SK-N-MC (cell line): ENCODE results near the gene OR2K2.

ENCODE experiments used
- EZH2 ChIP-seq: fragments of 200-600 bp; sonication (generic); IDR thresholded peaks from one replicate; pipeline ENCODE4 v1.6.1; 2017; ENCODE audit warnings: antibody characterized with exemption
- FOXP2 ChIP-seq: optimal IDR thresholded peaks from 2 replicates; pipeline ENCODE3; 2011; ENCODE audit warnings: mild to moderate bottlenecking, moderate library complexity; ENCODE audit not compliant: insufficient read depth; ENCODE audit errors: extremely low read length, control extremely low read depth
- POLR2AphosphoS5 ChIP-seq: IDR thresholded peaks from 2 replicates; pipeline ENCODE4 v1.6.1; 2012; ENCODE audit warnings: mild to moderate bottlenecking, low read depth, low read length, borderline replicate concordance

DNA sequence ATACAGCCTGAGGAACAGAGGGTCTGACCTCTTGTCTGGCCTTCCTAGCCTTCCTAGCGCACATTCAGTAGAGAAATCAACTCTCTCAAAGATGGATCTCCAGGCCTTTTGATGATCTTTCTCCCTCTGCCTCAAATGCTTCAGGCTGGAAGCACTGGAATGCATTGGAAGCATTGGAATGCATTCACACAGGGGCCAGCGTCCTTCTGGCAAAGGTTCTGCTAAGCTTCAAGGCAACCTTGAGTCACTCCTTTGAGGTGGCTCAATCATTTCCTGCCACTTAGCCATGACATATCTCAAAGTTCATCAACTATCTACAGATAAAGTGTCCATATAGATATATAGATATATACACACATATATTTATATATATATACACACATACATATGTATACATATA lies 42.9 kb downstream of the OR2K2 start:
- TF ChIP-seq POLR2AphosphoS5 (no peak), EZH2 (no peak), FOXP2 (no peak)
